Measurements from ENCODE around the gene KCNIP1. TPM values are rescaled to one million over a fixed set of nuclear protein-coding genes. Genes with fewer than 3 reads are reported as not detected.

The KCNIP1 gene
- total and polyA plus RNA-seq, 8 donors, result 0.20 to 0.73 (median 0.31) TPM; not detected in 3

- H3K4me1 ChIP-seq, result no peaks in the 10 kb centered on the region
- no peak overlapping the region for H3K27ac ChIP-seq
- peaks cover 0 to 12% (median 7%) of the 10 kb centered on the region in 4 donors for H3K9me3 ChIP-seq
- no peak for DNase-seq
- H3K36me3 ChIP-seq, result no peaks in the 10 kb centered on the region
- H3K4me3 ChIP-seq, result no peak overlapping the region
- TF ChIP-seq POLR2AphosphoS5 (IDR thresholded peaks at IDR 0.05) (no peak), CTCF (IDR thresholded peaks at IDR 0.05) (no peak), EP300 (IDR thresholded peaks at IDR 0.05) (no peak), POLR2A (IDR thresholded peaks at IDR 0.05) (no peak)
- 71 to 86% (median 77%) methylated on average over 1 of the region's 1 CpG for WGBS, 5 donors
- H3K27me3 ChIP-seq, result peaks cover 0 to 23% (median 0%) of the 10 kb centered on the region in 3 donors
- intact Hi-C loops (cut with DNase I; ENCODE audit: low total_unique reads), result no loop called here
Measured at GRCh38 chr5:170581211-170581610, 77.4 kb downstream of the KCNIP1 start.

GRCh38 chr5:170582644-170583330 is 79.0 kb downstream of the KCNIP1 start:
- no peak for TF ChIP-seq POLR2AphosphoS5 (IDR thresholded peaks at IDR 0.05)
- TF ChIP-seq POLR2A (IDR thresholded peaks at IDR 0.05), result no peak
- TF ChIP-seq CTCF (IDR thresholded peaks at IDR 0.05), result no peak
- no peak for TF ChIP-seq EP300 (IDR thresholded peaks at IDR 0.05)
- Histone ChIP-seq H3K4me3 (no peak overlapping the region), H3K9me3 (peaks cover 0 to 13% (median 8%) of the 10 kb centered on the region in 4 donors), H3K36me3 (no peaks in the 10 kb centered on the region), H3K27ac (no peak overlapping the region), H3K4me1 (no peaks in the 10 kb centered on the region), H3K27me3 (peaks cover 0 to 14% (median 0%) of the 10 kb centered on the region in 3 donors)
- intact Hi-C loops (cut with DNase I; ENCODE audit: low total_unique reads), result no loop called here
- DNase-seq, result no peak
- WGBS, 5 donors, result 86 to 89% (median 88%) methylated on average over 6 of the region's 6 CpGs

GRCh38 chr5:170584003-170584402 is 80.2 kb downstream of the KCNIP1 start:
- peaks cover 0 to 10% (median 0%) of the 10 kb centered on the region in 3 donors for H3K27me3 ChIP-seq
- WGBS, 5 donors, result 53 to 68% (median 56%) methylated on average over 4 of the region's 4 CpGs
- H3K9me3 ChIP-seq, result peaks cover 0 to 8% (median 3%) of the 10 kb centered on the region in 4 donors
- no peak overlapping the region for H3K4me3 ChIP-seq
- intact Hi-C loops (cut with DNase I; ENCODE audit: low total_unique reads), result no loop called here
- H3K36me3 ChIP-seq, result no peaks in the 10 kb centered on the region
- H3K4me1 ChIP-seq, result no peaks in the 10 kb centered on the region
- H3K27ac ChIP-seq, result no peak overlapping the region
- no peak for TF ChIP-seq POLR2A (IDR thresholded peaks at IDR 0.05)
- TF ChIP-seq POLR2AphosphoS5 (IDR thresholded peaks at IDR 0.05), result no peak
- no peak for TF ChIP-seq EP300 (IDR thresholded peaks at IDR 0.05)
- TF ChIP-seq CTCF (IDR thresholded peaks at IDR 0.05), result no peak
- no peak for DNase-seq

DNA sequence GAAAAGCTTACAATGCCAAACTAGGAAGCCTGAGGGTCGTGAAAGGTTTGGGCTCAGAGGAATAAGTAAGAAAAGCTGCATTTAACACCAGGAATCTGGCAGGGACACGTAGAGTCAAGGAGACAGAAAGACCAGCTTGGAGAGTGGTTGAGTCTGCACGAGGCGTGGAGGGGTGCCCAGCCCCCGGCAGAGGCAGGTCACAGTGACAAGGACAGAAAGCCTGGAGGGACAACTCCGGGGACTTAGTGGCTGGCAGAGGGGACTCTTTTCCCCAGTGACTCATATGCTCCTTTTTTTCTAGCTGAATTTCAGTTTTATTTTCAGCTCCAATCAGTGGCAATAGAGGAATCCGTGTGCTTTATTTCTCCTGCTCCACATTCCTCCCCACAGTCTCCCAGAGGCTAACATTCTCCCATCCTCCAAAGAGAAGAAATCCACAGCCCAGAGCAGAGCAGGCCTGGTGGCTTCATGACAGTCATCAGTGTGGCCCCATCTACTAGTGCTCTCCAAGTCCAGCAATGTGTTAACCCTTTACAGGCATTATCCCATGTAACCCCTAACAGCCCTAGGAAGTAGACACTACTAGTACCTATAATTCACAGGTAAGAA is 80.7 kb downstream of the KCNIP1 start:
- intact Hi-C loops (cut with DNase I; ENCODE audit: low total_unique reads), result no loop called here

More for the DNA sequence above, 80.7 kb downstream of the KCNIP1 start:
- DNase-seq, result no peak
- WGBS, 5 donors, result 36 to 47% (median 41%) methylated on average over 7 of the region's 7 CpGs
- Histone ChIP-seq H3K27ac (no peak overlapping the region), H3K27me3 (peaks cover 0 to 10% (median 0%) of the 10 kb centered on the region in 3 donors), H3K4me1 (no peaks in the 10 kb centered on the region), H3K9me3 (peaks cover 0 to 7% (median 0%) of the 10 kb centered on the region in 4 donors), H3K4me3 (no peak overlapping the region), H3K36me3 (no peaks in the 10 kb centered on the region)
- TF ChIP-seq POLR2A (IDR thresholded peaks at IDR 0.05) (no peak), CTCF (IDR thresholded peaks at IDR 0.05) (no peak), POLR2AphosphoS5 (IDR thresholded peaks at IDR 0.05) (no peak), EP300 (IDR thresholded peaks at IDR 0.05) (no peak)

All from stomach (tissue), 9 donors.